Measurements from ENCODE around the gene ABL1.
"Not testable (repeated sequence)": the region's sequence is repeated elsewhere in the genome, so short reads cannot be mapped to it uniquely, and the experiment has no call there.

Gene ABL1

DNA sequence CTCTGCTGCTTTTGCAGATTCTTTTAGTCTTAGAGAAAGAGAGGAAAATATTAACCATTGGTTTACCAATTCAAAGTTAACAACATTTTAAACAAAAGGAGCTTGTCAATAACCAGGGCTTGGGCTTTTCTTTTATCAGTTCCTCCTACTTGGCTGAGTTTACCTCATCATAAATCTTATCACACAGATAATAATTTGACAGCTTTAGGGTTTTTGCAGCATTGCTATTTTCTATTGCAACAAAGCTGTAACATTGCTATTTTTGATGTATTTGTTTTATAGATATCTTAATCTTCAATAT lies 9.8 kb upstream of the ABL1 start:
- no peak for DNase-seq

DNA sequence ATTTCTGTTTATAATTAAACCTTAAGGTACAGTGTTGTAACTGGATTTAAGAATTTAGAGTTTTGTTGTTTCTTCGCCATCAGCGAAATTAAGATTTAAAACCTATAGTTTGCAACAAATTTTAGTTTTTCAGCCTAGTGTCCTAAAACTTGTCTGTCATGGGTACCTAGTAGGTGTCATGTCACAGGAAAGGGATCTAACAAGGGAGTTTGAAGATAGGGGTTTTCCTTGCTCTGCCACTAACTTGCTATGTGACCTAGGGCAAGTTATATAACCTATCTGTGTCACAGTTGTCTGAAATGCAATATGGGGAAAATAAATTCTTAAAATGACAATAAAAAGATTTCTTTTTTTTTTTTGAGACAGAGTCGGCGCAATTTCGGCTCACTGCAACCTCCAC lies 9.2 kb upstream of the ABL1 start:
- DNase-seq: no peak

DNA sequence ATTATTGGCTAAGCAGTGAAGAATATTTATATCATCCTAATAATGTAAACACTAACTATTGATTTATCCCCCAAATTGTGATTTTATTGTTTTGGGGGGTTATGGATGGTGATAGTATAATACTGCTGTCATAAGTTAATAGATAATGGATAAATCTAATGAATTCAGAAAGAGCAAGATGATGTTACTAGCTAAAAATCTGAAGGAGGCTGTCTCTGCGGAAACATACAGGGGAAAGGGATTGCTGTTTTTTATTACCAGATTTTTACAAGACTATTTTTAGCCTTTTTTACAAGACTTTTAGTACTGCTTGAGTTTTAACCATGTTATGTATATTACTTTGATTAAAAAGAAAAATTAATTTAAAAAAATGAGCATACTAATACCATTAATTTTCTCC lies 5.3 kb upstream of the ABL1 start:
- no peak for DNase-seq

DNA sequence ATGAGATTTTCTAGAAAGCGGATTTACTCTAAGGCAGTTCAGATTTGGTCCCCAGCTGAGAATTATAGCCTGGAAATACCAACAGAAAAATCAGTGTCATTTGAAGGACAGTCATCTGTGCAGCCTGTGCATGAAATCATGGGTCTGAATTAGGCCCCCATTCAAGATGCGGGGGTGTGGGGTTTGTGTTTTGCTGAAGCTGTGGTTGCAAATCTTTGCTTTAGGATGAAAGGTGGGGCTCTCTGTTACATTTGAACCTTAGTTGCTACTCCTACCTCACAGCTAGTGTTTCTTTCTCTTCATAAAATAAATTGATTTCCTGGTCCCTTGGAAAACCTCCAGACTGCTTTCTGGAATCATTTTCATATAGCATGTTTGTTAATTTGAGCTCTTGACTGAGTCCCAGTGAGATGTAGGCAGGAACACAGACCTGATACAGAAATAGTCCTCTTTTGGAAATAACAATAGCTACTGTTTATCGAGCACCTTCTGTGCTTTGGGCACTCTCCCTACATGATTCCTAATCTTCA lies 4.8 kb upstream of the ABL1 start:
- DNase-seq: no peak

DNA sequence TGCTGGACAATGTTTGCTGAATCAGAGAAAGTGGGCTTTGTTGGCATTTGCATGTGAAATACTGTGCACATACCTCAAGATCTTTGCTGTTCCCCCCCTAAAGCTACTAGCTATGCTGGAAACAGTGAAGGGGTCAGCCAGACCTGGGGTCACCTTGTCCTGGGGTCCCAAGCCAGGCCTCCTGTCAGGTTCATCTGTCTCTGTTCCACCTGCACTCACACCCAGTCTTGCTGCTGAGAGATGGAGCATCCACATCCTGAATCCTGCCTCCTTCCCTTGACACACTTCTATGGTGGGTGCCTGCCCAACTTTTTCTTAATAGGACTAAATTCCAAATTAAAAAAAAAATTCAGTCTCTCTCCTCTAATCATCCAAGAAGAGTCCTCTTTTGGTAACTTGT lies 4.0 kb upstream of the ABL1 start:
- no peak for DNase-seq

DNA sequence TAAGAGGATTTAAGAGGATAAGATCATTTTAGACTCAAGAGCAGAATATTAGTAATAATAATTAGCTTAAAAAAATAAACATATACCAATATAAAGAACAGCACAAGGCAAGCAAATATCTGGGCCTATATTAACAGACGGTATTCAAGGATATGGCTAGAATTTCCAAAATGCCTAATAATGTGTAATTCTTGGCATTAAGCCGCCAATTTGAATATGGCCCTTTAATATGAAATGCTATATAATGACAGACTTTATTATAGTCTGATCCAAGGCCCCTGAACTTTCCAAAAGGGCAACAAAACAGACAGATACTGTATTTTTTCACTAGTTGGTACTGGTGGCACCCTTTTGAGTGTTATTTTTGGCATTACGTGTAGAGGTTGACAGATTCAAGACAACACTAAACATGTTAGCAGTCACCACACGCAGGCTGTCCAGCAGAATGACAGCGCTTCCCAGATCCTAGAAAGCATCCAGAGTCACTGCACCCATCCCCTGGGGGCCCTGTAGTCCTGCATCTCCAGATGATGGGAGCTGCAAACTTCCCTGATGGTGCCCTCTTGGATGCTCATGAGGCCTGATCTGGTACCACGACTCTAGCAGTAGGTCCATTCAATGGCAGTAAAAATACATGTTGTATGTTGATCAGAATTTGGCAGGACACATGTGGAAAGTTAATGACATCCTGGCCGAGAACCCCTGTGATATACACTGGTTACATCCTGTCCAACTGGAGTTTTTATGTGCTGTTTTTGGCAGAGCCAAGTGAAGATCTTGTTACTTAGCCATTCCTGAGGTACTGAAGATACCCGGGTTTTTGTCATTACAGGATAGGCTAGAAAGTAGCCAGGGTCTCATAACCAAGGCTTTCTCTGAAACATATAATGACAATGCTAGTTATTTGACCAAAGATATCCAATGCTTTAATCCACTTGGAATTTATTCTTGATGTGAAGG lies 1.7 kb upstream of the ABL1 start:
- DNase-seq: peak; percentile 77

DNA sequence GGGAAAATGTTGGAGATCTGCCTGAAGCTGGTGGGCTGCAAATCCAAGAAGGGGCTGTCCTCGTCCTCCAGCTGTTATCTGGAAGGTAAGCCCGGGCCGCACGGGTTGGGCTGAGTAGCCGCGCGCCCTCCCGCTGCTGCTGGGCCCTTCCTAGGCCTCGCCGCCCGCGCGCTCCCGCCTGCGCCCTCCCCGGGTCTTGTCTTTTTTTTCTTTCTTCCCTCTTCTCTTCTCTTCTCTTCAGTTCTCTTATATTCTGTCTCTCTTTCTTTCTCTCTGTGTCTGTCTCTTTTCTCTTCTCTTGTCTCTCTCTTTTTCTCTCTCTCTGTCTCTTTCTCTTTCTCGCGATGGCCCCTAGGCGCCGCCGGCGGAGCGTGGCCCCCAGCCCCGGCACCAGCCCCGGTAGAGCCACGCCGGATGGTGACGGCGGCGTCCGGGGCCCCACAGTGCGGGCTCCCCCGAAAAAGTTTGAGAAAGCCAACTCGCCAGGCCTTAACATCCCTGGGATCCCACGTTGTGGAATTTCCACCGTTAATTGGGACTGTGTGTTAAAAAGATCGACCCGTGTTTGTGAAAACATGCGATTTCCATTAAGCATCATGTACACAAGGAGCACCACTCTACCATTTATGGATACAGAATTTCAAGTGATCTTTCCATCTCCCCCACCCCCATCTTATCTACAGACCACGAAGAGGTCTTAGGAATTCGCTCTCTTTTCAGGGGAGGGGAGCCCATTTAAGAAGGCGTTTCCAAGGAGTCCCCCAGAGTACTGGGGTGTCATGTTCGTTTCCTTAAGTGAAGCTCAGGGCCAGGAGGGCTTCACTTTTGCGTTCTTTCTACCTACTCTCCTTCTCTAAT lies 616 bp downstream of the ABL1 start:
- peak; percentile 48 for DNase-seq

DNA sequence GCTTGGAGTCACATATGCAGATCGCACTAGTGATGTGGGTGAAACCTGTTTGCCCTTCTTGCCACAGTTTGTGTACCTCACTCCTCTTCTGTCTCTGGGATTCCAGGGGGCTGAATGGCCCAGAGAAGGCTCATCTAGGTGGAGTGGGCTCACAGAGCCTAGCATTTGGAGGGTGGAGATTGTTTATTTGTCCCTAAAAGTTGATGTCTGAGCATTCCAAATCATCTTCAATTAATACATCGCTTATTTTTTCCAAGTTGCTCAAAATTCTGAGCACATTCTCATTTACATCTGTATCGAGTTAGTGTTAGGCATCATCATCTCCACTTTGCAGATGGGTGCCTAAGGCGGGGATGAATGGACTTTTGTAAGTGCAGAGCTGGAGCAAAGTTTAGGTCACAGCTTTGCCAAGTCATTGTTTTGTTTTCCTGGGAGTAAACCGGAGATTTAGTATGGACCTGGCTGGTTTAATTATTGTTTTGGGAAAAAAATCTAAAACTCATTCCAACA lies 2.0 kb downstream of the ABL1 start:
- peak; percentile 57 for DNase-seq

DNA sequence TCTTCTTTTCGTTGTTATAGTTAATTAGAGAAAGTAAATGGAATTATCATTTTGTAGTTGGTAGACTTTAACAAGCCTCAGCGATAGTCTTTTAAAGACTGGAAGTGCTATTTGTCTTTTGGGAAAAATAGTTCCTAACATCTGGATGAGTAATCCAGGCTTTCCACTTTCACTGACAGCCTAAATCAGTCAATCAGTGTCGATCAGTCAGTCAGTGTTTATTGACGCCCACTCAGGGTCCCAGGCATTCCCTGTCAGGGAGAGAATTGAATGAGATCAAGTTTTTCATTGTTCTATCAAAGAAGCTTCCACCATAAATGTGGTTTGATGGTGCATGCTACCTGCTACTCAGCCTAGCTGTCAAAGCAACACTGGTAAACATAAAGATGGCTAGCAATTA lies 2.6 kb downstream of the ABL1 start:
- no peak for DNase-seq

DNA sequence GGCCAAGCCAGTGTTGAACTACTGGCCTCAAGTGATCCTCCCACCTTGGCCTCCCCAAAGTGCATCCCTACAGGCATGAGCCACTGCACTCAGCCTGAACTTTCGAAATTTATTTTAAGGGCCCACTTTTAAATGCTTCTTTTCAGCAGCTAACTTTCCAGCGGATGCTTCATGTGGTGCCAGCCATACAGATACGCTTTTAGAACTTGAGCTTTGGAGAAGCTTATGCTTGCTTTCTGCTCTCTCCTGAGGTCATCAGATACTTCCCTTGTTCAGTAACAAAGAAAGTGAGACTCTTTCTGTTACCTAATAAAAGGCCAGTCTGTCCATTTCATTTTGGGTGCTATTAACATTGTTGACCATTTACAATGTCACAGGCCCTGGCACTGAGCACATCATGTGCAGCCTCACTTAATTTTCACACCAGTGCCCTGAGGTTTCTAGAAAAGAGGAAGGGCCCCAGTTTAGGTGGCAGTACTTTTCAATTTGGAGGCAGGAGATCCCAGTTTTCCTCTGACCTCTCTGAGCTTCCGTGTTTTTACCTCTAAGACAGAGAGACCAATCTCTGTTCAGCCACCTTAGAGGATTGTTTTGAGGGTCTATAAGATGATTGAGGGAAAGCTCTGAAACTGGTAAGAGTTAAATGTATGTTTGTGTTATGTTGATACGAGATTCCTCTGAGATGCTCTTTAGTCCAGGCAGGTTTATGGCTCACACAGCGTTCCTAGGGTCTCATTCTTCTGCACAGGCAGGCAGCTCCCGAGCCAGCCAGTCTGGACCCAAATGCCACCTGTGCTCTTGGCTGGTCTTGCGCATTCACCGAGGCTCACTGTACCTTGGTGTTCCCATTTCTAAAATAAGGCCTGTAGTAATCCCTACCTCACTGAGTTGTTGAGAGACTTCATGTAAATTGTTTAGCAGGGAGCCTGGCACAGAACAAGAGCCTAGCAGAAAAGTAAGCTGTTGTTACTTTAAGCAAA lies 4.4 kb downstream of the ABL1 start:
- DNase-seq: no peak

DNA sequence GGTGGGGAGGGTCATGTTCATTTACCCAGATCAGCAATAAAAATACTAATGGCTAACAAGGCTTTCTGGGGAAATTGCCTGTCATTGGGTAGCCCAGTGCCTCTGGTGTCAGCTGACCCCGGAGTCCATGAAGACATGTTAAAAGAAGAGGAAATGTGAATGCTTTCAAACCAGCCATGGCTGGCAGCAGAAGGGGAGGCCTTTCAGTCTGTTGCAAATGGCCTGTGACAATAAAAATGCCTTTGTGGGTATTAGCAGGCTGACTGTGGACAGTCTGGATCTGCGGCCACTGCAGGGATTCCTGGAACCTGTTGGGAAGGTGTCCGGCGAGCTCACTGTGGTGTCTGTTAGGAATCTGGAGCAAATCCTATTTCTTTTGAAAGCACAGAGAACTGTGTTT lies 7.5 kb downstream of the ABL1 start:
- DNase-seq: no peak

DNA sequence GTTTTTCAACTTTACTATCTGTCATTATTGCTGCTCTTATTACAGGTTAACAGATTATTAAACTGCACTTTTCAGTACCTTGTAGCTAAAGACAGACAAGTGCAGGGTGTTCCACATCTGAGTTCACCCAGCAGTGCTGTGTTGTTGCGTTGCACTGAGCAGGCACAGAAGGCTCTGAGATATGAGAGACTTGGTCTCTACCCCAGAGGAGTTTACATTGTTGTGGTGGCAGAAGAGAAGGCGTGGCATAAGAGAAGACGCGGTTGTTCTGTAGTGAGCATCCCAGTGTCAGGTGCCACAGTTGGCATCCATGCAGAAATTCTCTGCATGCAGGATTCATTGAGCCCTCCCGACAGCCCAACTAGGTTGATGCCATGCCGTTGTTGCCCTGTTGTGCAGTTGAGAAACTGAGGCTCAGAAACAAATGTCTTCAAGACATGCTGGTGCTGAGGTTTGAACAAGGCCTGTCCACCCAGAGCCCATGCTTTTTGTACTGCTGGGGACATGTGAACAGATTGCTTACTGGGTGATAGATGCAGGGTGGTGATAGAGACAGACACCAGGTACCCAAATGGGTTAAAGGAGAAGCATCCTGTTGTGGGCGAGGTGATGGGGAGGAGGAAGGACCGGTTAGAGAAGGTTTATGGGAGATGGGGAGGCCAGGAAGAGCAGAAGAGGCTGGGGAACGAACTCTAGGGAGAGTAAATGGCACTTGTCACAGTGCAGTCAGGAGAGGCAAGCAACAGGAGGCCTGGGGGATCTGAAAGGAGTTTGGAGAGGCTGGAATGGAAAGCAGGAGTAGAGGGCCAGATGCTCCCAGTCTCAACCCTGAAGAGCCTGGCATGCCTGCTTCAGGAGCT lies 8.2 kb downstream of the ABL1 start:
- DNase-seq: no peak

DNA sequence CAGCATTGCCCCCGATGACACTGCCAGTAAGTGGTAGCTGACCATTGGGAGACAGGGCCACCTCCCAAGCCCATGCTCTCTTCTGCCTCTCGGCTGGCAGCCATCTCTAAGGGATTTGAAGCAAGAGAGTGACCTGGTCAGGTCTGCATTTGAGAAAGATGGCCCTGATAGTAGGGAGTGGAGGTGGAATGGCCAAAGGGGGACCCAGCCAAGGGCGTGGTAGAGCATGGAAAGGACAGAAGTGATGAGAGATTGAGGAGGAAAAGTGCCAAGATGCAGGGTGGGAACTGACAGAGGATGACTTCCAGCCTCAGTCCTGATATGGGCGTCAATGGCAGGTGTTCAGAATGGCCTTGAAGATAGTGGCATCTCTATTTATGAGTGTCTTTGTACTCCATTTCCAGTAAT lies 9.0 kb downstream of the ABL1 start:
- no peak for DNase-seq

DNA sequence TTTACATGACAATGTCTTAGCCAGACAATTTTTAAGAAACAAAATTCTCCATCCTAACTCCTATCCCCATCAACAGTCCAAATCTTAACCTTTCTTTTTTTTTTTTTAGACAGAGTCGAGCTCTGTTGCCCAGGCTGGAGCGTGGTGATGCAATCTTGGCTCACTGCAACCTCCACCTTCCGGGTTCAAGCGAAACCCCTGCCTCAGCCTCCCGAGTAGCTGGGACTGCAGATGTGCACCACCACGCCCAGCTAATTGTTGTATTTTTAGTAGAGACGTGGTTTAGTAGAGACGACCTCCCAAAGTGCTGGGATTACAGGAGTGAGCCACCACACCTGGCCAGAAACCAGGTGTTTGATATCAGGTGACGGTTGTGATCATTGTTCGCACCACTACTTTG lies 10.2 kb downstream of the ABL1 start:
- no peak for DNase-seq

DNA sequence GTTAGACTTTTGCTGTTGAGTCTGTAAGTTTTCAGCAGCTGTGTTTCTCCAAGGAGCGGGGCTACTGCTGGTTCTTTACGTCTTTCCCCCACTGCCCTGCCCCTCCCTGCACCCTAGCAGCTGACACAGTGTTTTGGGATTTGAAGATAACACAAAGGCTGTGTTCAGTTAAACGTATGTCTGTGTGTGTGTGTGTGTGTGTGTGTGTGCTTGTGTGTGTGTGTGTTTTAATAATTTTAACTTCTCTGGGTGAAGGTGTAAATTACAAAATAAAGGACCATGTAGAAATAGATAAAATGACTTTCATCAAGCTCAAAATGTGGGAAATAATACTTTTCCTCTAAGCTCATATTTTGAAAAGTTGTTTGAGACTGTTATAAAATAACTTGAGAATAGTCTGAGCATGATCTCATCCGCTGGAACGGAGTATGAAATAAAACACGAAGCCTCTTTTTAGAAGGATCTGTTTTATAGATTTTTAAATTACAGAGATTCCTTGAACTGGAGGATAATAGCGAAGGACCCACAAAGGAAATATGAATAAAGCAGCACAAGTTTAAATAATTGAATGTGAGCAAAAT lies 10.9 kb downstream of the ABL1 start:
- DNase-seq: peak; percentile 93

DNA sequence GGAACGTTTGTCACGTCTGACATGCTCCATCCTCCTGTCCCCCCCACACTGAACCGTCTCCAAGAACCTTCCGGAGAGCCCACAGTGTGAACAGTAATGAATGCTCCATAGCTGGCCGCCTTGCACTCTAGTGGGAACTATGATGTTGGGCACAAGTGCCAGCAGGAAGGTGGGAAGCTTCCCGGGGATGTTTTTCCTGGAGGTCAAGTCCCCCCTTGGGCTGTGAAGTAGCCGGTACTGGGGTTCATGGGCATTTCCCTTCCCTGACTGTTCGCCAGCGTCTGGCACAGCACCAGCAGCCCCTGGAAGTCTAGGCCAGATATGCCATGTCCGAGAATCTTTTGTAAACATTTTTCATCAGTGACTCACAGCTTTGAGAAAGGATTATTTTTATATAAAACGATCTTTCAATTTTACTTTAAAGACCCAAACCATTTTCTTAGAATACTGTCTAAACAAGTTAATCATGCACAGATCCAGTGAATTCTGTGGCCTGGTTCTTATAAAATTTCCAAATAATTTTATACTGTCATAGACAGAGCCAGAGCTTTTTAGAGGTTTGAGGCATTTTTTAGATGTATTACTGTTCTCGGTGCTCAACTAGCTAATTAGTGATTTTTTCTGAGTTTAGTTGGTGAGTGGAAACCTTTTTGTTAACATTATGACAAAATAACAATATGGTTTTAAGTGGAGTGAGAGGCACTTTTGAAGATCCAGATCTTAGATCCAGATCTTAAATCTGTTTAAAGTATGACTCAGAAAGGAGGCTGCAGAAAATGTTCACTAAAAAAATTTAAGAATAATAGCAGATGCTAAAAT lies 11.6 kb downstream of the ABL1 start:
- peak; percentile 94 for DNase-seq

DNA sequence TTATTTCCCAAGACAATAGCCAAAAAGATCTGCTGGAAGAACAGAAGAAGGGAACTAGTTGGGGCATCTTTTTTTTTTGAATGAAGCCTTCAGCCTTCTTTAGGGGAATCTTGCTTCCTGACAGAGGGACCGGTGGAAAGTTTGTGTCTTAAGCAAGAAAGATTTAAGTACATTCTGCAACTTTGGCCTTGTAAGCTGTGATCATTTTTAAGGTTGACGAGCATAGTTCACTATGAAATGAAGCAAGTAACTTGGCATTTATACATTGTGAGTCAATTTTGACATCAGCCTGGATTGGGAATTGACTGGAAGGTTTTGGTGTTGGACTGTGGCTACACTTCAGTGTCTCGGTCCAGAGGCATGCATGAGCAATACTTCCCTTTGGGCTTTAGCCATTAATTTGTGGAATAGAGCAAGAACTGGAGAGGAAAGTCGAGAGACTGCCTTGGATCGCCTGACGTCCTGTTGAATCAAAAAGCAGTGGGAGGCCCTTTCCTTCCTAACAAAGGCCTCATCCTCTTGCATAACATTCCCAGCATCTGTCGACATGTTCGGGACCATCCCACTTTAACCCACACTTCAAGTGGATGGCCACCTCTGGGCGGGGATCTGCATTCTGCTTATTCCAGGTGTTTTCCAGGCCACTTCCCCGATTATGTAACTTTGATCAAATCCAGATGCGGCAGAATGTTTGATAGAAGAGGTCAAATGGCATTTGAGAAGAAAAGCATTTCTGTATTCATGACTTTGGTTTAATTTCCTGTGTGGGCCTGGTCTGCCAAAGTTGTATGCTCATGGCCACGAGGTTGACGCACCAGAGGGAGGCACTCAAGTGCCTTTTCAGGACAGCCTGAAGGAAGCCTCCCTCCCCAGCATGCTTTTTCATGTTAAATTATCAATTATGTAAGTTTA lies 12.5 kb downstream of the ABL1 start:
- peak; percentile 100 for DNase-seq

DNA sequence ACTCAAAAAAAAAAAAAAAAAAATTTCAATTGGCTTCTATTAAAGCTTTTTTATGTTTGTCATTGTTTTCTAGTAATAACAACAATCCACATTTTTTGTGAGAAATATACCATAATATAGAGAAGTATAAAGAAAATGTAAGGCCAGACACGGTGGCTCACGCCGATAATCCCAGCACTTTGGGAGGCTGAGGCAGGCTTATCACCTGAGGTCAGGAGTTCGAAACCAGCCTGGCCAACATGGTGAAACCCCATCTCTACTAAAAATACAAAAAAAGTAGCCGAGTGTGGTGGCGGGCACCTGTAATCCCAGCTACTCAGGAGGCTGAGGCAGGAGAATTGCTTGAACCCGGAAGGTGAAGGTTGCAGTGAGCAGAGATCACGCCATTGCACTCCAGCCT lies 13.5 kb downstream of the ABL1 start:
- DNase-seq: not testable (repeated sequence)

DNA sequence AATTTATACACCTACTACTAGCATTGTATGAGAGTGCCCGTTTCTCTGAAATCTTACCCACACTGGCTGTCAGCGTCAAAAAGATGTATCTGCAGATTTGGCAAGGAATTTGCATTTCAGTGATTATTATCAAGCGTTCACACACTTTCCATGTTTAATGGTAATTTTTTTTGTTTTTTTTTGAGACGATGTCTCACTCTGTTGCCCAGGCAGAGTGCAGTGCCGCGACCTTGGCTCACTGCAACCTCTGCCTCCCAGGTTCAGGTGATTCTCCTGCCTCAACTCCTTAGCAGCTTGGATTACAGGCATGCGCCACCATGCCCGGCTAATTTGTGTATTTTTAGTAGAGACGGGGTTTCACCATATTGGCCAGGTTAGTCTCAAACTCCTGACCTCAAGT lies 14.3 kb downstream of the ABL1 start:
- DNase-seq: no peak

Measured in fibroblast of skin of back (primary cell).